BLaER1 (cell line): ENCODE data around the gene CMIP.
"Not testable (repeated sequence)": the region's sequence is repeated elsewhere in the genome, so short reads cannot be mapped to it uniquely, and the experiment has no call there.

Experiments used
- H3K27ac ChIP-seq: shearing (Covaris generic); formaldehyde crosslinking; 2 replicates; pipeline ENCODE4 v1.8.1; 2022
- H3K27me3 ChIP-seq: shearing (Covaris generic); formaldehyde crosslinking; 2 replicates; pipeline ENCODE4 v1.8.1; 2022
- H3K36me3 ChIP-seq: shearing (Covaris generic); formaldehyde crosslinking; 2 replicates; pipeline ENCODE4 v1.8.1; 2022
- H3K4me1 ChIP-seq: shearing (Covaris generic); formaldehyde crosslinking; 2 replicates; pipeline ENCODE4 v1.8.1; 2022
- H3K4me2 ChIP-seq: shearing (Covaris generic); formaldehyde crosslinking; 2 replicates; pipeline ENCODE4 v1.8.1; 2022
- H3K4me3 ChIP-seq: shearing (Covaris generic); formaldehyde crosslinking; 2 replicates; pipeline ENCODE4 v1.8.1; 2022
- H3K9ac ChIP-seq: shearing (Covaris generic); formaldehyde crosslinking; 2 replicates; pipeline ENCODE4 v1.8.1; 2022
- H3K9me3 ChIP-seq: shearing (Covaris generic); formaldehyde crosslinking; 2 replicates; pipeline ENCODE4 v1.8.1; 2022
- H4K20me1 ChIP-seq: shearing (Covaris generic); formaldehyde crosslinking; 2 replicates; pipeline ENCODE4 v1.8.1; 2022
- Cebpa-rat ChIP-seq: shearing (Covaris generic); IDR thresholded peaks from 2 replicates; pipeline ENCODE4 v1.8.1; 2022

CMIP gene

GRCh38 chr16:81687131-81687456 is 242.5 kb downstream of the CMIP start:
- H3K4me1 ChIP-seq: no peaks in the 10 kb centered on the region
- no peaks in the 10 kb centered on the region for H3K27me3 ChIP-seq
- H3K9me3 ChIP-seq: peaks cover 17% of the 10 kb centered on the region
- no peak overlapping the region for H3K27ac ChIP-seq
- no peak for TF ChIP-seq Cebpa-rat
- no peak overlapping the region for H3K9ac ChIP-seq
- peaks cover 78% of the 10 kb centered on the region for H3K36me3 ChIP-seq
- H3K4me2 ChIP-seq: no peak overlapping the region
- no peak overlapping the region for H3K4me3 ChIP-seq
- H4K20me1 ChIP-seq: peaks cover 84% of the 10 kb centered on the region

DNA sequence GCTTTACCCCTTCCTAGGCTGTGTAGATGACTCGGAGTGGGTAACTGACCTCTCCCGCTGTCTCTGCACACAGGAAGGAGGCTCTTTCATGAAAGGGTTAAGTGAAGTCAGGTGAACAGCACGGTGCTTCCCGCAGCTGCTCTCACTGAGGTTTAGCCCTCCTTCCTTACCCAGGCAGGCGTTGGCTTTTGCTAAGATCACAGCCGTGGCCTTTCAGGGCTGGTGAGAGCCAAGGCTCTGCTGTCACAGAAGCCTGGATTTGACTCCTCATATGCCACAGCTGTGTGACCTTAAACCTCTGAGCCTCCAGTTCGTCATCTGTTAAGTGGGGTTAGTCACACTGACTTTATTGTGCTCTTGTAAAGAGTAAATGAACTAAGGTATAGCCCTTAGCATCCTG is 243.6 kb downstream of the CMIP start:
- Histone ChIP-seq H3K27ac (no peak overlapping the region), H4K20me1 (peaks cover 81% of the 10 kb centered on the region), H3K27me3 (no peaks in the 10 kb centered on the region), H3K9ac (no peak overlapping the region), H3K36me3 (peaks cover 78% of the 10 kb centered on the region), H3K4me2 (no peak overlapping the region), H3K9me3 (peaks cover 17% of the 10 kb centered on the region), H3K4me1 (no peaks in the 10 kb centered on the region), H3K4me3 (no peak overlapping the region)
- TF ChIP-seq Cebpa-rat: no peak

- Histone ChIP-seq H3K9me3 (peaks cover 17% of the 10 kb centered on the region), H3K36me3 (peaks cover 81% of the 10 kb centered on the region), H4K20me1 (peaks cover 81% of the 10 kb centered on the region)
- H3K4me1 ChIP-seq, H3K27me3 ChIP-seq, H3K4me3 ChIP-seq, H3K27ac ChIP-seq, H3K9ac ChIP-seq, H3K4me2 ChIP-seq: not testable (repeated sequence)
Observed at GRCh38 chr16:81688839-81689238, 244.2 kb downstream of the CMIP start.

DNA sequence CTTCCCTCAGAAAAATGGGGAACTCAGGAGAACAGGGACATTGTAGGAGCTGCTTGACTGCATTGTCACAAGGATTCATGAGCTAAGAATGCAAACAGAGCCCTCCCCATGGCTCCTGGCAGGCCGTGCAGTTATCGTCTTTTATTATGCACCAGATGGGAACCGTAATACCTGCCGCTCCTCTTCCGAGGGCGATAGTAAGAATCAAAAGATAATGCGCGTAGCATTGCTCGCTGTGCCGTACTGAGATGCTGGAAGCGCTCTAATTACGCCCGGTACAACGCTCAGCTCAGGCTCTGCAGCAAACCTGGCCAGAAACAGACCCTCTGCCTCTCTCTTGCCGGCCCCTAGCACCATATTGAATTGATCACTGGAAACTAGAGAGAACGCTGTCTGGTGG is 247.4 kb downstream of the CMIP start:
- Histone ChIP-seq H3K4me3 (no peak overlapping the region), H3K9ac (no peak overlapping the region), H3K9me3 (peaks cover 17% of the 10 kb centered on the region), H3K36me3 (peaks cover 73% of the 10 kb centered on the region), H4K20me1 (peaks cover 81% of the 10 kb centered on the region), H3K27ac (no peak overlapping the region), H3K27me3 (no peaks in the 10 kb centered on the region), H3K4me1 (peaks cover 37% of the 10 kb centered on the region), H3K4me2 (no peak overlapping the region)
- no peak for TF ChIP-seq Cebpa-rat

DNA sequence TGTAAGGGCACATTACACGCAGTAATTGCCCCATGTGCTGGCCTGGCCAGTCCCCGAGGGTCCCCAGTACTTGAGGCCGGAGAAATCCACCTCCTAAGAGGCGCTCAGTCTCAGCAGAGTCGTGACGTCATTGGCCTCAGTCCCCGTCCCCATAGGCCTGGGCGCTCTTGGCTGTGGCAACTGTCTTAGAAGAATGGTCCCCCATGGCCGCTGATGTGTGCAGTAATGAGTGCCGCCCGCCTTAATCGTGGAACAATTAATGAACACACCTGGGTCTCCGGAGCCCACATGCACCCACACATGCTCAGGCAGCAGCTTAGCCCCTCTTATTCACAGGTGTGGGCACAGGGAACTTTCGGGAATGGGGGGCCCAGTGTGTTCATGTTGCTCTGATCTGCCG is 248.0 kb downstream of the CMIP start:
- Histone ChIP-seq H3K9me3 (peaks cover 15% of the 10 kb centered on the region), H3K36me3 (peaks cover 73% of the 10 kb centered on the region), H3K4me2 (no peak overlapping the region), H4K20me1 (peaks cover 79% of the 10 kb centered on the region), H3K9ac (no peak overlapping the region), H3K4me1 (peaks cover 43% of the 10 kb centered on the region), H3K27me3 (no peaks in the 10 kb centered on the region), H3K27ac (no peak overlapping the region), H3K4me3 (no peak overlapping the region)
- TF ChIP-seq Cebpa-rat: no peak

GRCh38 chr16:81693041-81693743 is 248.6 kb downstream of the CMIP start:
- Histone ChIP-seq H3K27ac (0 out of 2 replicates have a peak overlapping the region, but pooled peaks have one; percentile 55), H3K27me3 (no peaks in the 10 kb centered on the region), H3K4me2 (no peak overlapping the region), H3K36me3 (peaks cover 72% of the 10 kb centered on the region), H3K4me3 (no peak overlapping the region), H3K9ac (no peak overlapping the region), H4K20me1 (peaks cover 74% of the 10 kb centered on the region), H3K9me3 (peaks cover 8% of the 10 kb centered on the region), H3K4me1 (peaks cover 45% of the 10 kb centered on the region)
- TF ChIP-seq Cebpa-rat: no peak

- H3K27me3 ChIP-seq: no peaks in the 10 kb centered on the region
- 0 out of 2 replicates have a peak, but pooled peaks cover 2% of the 10 kb centered on the region for H3K9me3 ChIP-seq
- no peak overlapping the region for H3K4me3 ChIP-seq
- peaks cover 70% of the 10 kb centered on the region for H4K20me1 ChIP-seq
- no peak for TF ChIP-seq Cebpa-rat
- H3K4me1 ChIP-seq: peaks cover 49% of the 10 kb centered on the region
- peak overlapping the region; percentile 63; the same call in 1 of the 2 replicates for H3K4me2 ChIP-seq
- H3K27ac ChIP-seq: peak overlapping the region; percentile 55
- no peak overlapping the region for H3K9ac ChIP-seq
- peaks cover 72% of the 10 kb centered on the region for H3K36me3 ChIP-seq
Observed at GRCh38 chr16:81693744-81694303, 249.2 kb downstream of the CMIP start.

- Histone ChIP-seq H3K27ac (peak overlapping the region; percentile 54), H4K20me1 (peaks cover 70% of the 10 kb centered on the region), H3K4me3 (no peak overlapping the region), H3K9ac (peak overlapping the region; percentile 36; the same call in 1 of the 2 replicates), H3K36me3 (peaks cover 80% of the 10 kb centered on the region), H3K4me1 (peaks cover 58% of the 10 kb centered on the region), H3K27me3 (no peaks in the 10 kb centered on the region), H3K9me3 (no peaks in the 10 kb centered on the region), H3K4me2 (peak overlapping the region; percentile 63)
- TF ChIP-seq Cebpa-rat: no peak
Observed at GRCh38 chr16:81694494-81695280, 250.1 kb downstream of the CMIP start.

- Histone ChIP-seq H4K20me1 (peaks cover 66% of the 10 kb centered on the region), H3K4me1 (peaks cover 64% of the 10 kb centered on the region), H3K36me3 (peaks cover 88% of the 10 kb centered on the region), H3K4me2 (peak overlapping the region; percentile 63), H3K27ac (peak overlapping the region; percentile 54), H3K9me3 (no peaks in the 10 kb centered on the region), H3K9ac (peak overlapping the region; percentile 36; the same call in 1 of the 2 replicates), H3K27me3 (no peaks in the 10 kb centered on the region), H3K4me3 (no peak overlapping the region)
- TF ChIP-seq Cebpa-rat: no peak
Observed at GRCh38 chr16:81695321-81696165, 250.9 kb downstream of the CMIP start.
